ENCODE data around the gene ZNF385B. TPM values are rescaled to one million over a fixed set of nuclear protein-coding genes. Genes with fewer than 3 reads are reported as not detected.

Gene ZNF385B
- polyA plus RNA-seq, 1 of the 3 experiments (the other 2 are of a cell fraction): 0.16 TPM

DNA sequence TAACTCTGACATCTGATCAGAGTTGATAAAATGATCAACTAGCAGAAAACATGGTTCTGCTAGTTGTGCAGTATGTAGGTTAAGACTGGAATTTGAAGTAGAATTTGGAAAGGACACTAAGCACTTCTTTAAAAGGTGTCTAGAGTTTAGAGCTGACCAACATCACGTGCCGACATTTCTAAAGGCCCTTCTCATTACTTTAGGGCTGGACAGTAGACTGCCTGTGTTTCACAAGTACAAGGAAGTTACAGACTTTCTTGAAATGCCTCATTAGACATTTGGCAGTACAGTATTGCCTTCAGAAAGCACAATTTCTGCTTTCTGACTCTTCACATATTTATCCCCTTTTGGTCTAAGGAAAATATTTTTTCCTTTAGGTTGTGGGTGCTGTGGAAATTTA is 255.3 kb downstream of the ZNF385B start:
- DNase-seq: no peak
- H3K4me3 ChIP-seq (ENCODE audit: low read depth in 2 of 2, low read length in 1 of 2): no peak overlapping the region
- H4K20me1 ChIP-seq (ENCODE audit: insufficient read depth): no peaks in the 10 kb centered on the region
- H3K9me3 ChIP-seq: no peaks in the 10 kb centered on the region
- no peaks in the 10 kb centered on the region for H3K27me3 ChIP-seq (ENCODE audit: insufficient read depth)
- POLR2A ChIA-PET: no interaction called here
- H2AFZ ChIP-seq (ENCODE audit: low read depth): no peak overlapping the region; the same call in 1 of the 2 replicates
- no peaks in the 10 kb centered on the region for H3F3A ChIP-seq (replicated peaks; ENCODE audit: insufficient read depth)
- no peaks in the 10 kb centered on the region for H3K36me3 ChIP-seq (replicated peaks in 1 of 2; ENCODE audit: control insufficient read depth in 1 of 2, insufficient read depth in 2 of 2, low read length in 1 of 2)
- no peak overlapping the region for H3K27ac ChIP-seq (ENCODE audit: low read depth in 2 of 2, low read length in 1 of 2)
- H3K79me2 ChIP-seq (ENCODE audit: insufficient read depth): no peaks in the 10 kb centered on the region
- peaks cover 0 to 4% of the 10 kb centered on the region in 2 experiments; a peak in 2 of 4 replicates for H3K4me1 ChIP-seq (ENCODE audit: control insufficient read depth in 1 of 2, insufficient read depth in 2 of 2, low read depth in 1 of 2, low read length in 1 of 2)
- TF ChIP-seq, protein P1, sequence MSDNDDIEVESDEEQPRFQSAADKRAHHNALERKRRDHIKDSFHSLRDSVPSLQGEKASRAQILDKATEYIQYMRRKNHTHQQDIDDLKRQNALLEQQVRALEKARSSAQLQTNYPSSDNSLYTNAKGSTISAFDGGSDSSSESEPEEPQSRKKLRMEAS (IDR thresholded peaks at IDR 0.05; ENCODE audit: low read depth): no peak
- no peak for TF ChIP-seq SMC3 (IDR thresholded peaks at IDR 0.05; ENCODE audit: low read depth, low read length)
- no peak for TF ChIP-seq EZH2phosphoT487 (IDR thresholded peaks at IDR 0.05; ENCODE audit: borderline replicate concordance, low read depth)
- no peak for TF ChIP-seq POLR2AphosphoS5 (IDR thresholded peaks at IDR 0.05; ENCODE audit: low read depth, low read length)
- TF ChIP-seq FOXM1 (IDR thresholded peaks at IDR 0.05; ENCODE audit: low read depth): no peak
- TF ChIP-seq, protein P2, sequence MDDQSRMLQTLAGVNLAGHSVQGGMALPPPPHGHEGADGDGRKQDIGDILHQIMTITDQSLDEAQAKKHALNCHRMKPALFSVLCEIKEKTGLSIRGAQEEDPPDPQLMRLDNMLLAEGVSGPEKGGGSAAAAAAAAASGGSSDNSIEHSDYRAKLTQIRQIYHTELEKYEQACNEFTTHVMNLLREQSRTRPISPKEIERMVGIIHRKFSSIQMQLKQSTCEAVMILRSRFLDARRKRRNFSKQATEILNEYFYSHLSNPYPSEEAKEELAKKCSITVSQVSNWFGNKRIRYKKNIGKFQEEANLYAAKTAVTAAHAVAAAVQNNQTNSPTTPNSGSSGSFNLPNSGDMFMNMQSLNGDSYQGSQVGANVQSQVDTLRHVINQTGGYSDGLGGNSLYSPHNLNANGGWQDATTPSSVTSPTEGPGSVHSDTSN (IDR thresholded peaks at IDR 0.05): no peak
- no peak for TF ChIP-seq CHD2 (IDR thresholded peaks at IDR 0.05; ENCODE audit: low read length, partially characterized antibody)
- no peak for TF ChIP-seq TCF12 (IDR thresholded peaks at IDR 0.05)
- no peak for TF ChIP-seq MEF2A (IDR thresholded peaks at IDR 0.05; ENCODE audit: borderline replicate concordance, low read depth)
- TF ChIP-seq FOXJ3 (CRISPR knock-in tag; IDR thresholded peaks at IDR 0.05): no peak
- TF ChIP-seq NFIC (IDR thresholded peaks at IDR 0.05; ENCODE audit: borderline replicate concordance): no peak
- no peak for TF ChIP-seq GATA2 (CRISPR knock-in tag; IDR thresholded peaks at IDR 0.05)
- TF ChIP-seq, protein P3, sequence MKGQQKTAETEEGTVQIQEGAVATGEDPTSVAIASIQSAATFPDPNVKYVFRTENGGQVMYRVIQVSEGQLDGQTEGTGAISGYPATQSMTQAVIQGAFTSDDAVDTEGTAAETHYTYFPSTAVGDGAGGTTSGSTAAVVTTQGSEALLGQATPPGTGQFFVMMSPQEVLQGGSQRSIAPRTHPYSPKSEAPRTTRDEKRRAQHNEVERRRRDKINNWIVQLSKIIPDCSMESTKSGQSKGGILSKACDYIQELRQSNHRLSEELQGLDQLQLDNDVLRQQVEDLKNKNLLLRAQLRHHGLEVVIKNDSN (IDR thresholded peaks at IDR 0.05; ENCODE audit: borderline replicate concordance, low read depth): no peak
- TF ChIP-seq FOSL2 (IDR thresholded peaks at IDR 0.05; ENCODE audit: borderline replicate concordance, low read depth): no peak
- no peaks in the 10 kb centered on the region for H3K9me2 ChIP-seq
- H3K4me2 ChIP-seq: no peak overlapping the region
- CTCF ChIA-PET: interaction anchor here (1.1 kb wide), 1 partner anchor 86 kb away, joined by 3 read pairs; no protein-coding TSS in a partner anchor
- WGBS (ENCODE audit: low lambda C conversion rate): 96% methylated on average over 2 of the region's 2 CpGs
- H3K9ac ChIP-seq: no peak overlapping the region

DNA sequence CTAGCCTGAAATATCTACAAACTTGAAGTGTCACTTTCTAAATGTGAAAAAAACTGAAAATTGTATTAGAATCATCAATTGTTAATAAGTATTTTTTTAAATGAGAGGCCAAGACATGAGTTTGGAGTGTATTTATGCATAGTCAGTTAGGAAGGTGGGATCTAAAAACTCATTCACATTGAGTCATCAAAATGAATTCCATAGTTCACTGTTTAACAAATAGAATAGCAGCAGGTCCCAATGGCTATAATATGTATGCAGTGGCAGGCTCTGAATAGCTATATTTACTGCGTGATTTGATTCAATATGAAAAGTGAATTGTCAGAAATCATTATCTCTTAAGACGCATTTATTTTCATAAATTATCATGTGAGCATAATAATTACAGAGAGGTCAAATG is 256.1 kb downstream of the ZNF385B start:
- H3K79me2 ChIP-seq (ENCODE audit: insufficient read depth): no peaks in the 10 kb centered on the region
- H2AFZ ChIP-seq (ENCODE audit: low read depth): 0 out of 2 replicates have a peak overlapping the region, but pooled peaks have one; percentile 9
- H3K4me2 ChIP-seq: no peak overlapping the region
- TF ChIP-seq, protein P4, sequence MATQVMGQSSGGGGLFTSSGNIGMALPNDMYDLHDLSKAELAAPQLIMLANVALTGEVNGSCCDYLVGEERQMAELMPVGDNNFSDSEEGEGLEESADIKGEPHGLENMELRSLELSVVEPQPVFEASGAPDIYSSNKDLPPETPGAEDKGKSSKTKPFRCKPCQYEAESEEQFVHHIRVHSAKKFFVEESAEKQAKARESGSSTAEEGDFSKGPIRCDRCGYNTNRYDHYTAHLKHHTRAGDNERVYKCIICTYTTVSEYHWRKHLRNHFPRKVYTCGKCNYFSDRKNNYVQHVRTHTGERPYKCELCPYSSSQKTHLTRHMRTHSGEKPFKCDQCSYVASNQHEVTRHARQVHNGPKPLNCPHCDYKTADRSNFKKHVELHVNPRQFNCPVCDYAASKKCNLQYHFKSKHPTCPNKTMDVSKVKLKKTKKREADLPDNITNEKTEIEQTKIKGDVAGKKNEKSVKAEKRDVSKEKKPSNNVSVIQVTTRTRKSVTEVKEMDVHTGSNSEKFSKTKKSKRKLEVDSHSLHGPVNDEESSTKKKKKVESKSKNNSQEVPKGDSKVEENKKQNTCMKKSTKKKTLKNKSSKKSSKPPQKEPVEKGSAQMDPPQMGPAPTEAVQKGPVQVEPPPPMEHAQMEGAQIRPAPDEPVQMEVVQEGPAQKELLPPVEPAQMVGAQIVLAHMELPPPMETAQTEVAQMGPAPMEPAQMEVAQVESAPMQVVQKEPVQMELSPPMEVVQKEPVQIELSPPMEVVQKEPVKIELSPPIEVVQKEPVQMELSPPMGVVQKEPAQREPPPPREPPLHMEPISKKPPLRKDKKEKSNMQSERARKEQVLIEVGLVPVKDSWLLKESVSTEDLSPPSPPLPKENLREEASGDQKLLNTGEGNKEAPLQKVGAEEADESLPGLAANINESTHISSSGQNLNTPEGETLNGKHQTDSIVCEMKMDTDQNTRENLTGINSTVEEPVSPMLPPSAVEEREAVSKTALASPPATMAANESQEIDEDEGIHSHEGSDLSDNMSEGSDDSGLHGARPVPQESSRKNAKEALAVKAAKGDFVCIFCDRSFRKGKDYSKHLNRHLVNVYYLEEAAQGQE (IDR thresholded peaks at IDR 0.05; ENCODE audit: low read depth, low read length): no peak
- no peak for TF ChIP-seq FOXJ3 (CRISPR knock-in tag; IDR thresholded peaks at IDR 0.05)
- 0 out of 2 replicates have a peak, but pooled peaks have one; percentile 11 for TF ChIP-seq FOSL2 (IDR thresholded peaks at IDR 0.05; ENCODE audit: borderline replicate concordance, low read depth)
- no peak for TF ChIP-seq TAF1 (IDR thresholded peaks at IDR 0.05; ENCODE audit: borderline replicate concordance, low read depth, low read length)
- no peak for TF ChIP-seq POLR2AphosphoS5 (IDR thresholded peaks at IDR 0.05; ENCODE audit: low read depth, low read length)
- TF ChIP-seq MEF2A (IDR thresholded peaks at IDR 0.05; ENCODE audit: borderline replicate concordance, low read depth): no peak
- TF ChIP-seq SIN3A (IDR thresholded peaks at IDR 0.05; ENCODE audit: borderline replicate concordance, low read depth, low read length): no peak
- TF ChIP-seq, protein P5, sequence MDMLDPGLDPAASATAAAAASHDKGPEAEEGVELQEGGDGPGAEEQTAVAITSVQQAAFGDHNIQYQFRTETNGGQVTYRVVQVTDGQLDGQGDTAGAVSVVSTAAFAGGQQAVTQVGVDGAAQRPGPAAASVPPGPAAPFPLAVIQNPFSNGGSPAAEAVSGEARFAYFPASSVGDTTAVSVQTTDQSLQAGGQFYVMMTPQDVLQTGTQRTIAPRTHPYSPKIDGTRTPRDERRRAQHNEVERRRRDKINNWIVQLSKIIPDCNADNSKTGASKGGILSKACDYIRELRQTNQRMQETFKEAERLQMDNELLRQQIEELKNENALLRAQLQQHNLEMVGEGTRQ (IDR thresholded peaks at IDR 0.05; ENCODE audit: borderline replicate concordance, low read depth, low read length): no peak
- H3K4me1 ChIP-seq (ENCODE audit: control insufficient read depth in 1 of 2, insufficient read depth in 2 of 2, low read depth in 1 of 2, low read length in 1 of 2): peaks cover 0 to 4% of the 10 kb centered on the region in 2 experiments; a peak in 2 of 4 replicates
- 83% methylated on average over 2 of the region's 2 CpGs for WGBS (ENCODE audit: low lambda C conversion rate)
- no peak overlapping the region for H3K27ac ChIP-seq (ENCODE audit: low read depth in 2 of 2, low read length in 1 of 2)
- H3K9me2 ChIP-seq: no peaks in the 10 kb centered on the region
- no peak overlapping the region for H3K9ac ChIP-seq
- ChIA-PET POLR2A (no interaction called here), CTCF (interaction anchor here (1.1 kb wide), 1 partner anchor 87 kb away, joined by 3 read pairs; no protein-coding TSS in a partner anchor)
- no peaks in the 10 kb centered on the region for H3F3A ChIP-seq (replicated peaks; ENCODE audit: insufficient read depth)
- no peaks in the 10 kb centered on the region for H3K27me3 ChIP-seq (ENCODE audit: insufficient read depth)
- no peak overlapping the region for H3K4me3 ChIP-seq (ENCODE audit: low read depth in 2 of 2, low read length in 1 of 2)
- H4K20me1 ChIP-seq (ENCODE audit: insufficient read depth): no peaks in the 10 kb centered on the region
- no peaks in the 10 kb centered on the region for H3K9me3 ChIP-seq
- H3K36me3 ChIP-seq (replicated peaks in 1 of 2; ENCODE audit: control insufficient read depth in 1 of 2, insufficient read depth in 2 of 2, low read length in 1 of 2): no peaks in the 10 kb centered on the region
- no peak for DNase-seq
